Amygdala (tissue), 56 donors: ENCODE results near the gene SEZ6.

Source experiments
- DNase-seq, 56 donors: peaks; one replicate each; lab custom pipeline; 2025; lab: John Stamatoyannopoulos, UW

SEZ6 gene

GRCh38 chr17:28983286-28984230 is 22.3 kb downstream of the SEZ6 start:
- peak in 26 of 56 donors; percentile 3 to 80 (median 33) for DNase-seq

- no peak for DNase-seq
These were observed 23.6 kb downstream of the SEZ6 start for GRCh38 chr17:28982131-28982793.

GRCh38 chr17:28978356-28978964 is 27.4 kb downstream of the SEZ6 start:
- DNase-seq: no peak

DNA sequence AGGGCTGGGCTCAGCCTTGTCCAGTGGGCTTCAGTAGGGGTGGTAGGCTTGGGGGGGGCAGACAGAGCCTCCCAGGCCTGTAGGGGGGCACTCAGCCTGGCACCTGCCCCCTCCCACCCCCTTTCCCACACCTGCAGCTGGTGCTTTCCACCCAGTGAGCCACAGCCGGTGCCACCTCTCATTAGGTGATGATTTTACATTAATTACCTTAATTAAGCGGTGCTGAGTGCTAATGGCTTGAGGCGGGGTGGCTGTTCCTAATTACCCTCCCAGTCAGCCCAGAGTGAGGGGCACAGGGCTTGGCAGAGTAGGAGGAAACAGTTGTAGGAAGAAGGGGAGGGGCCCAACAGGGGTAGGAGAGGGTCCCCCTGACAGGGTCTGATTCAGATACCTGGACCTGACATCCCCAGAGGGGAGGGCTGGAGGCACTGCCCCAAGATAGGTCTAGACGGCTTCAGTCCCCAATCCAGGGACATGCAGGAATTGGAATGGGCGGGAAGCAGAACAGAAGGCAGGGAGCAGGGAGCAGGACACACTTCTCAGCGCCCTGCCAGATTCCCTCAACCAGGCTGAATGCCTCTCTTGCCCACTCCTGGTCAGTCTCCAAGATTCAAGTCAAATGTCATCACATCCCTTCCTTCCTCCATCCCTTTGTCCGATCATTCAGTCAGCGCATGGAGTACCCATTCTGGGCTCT is 28.0 kb downstream of the SEZ6 start:
- no peak for DNase-seq

DNA sequence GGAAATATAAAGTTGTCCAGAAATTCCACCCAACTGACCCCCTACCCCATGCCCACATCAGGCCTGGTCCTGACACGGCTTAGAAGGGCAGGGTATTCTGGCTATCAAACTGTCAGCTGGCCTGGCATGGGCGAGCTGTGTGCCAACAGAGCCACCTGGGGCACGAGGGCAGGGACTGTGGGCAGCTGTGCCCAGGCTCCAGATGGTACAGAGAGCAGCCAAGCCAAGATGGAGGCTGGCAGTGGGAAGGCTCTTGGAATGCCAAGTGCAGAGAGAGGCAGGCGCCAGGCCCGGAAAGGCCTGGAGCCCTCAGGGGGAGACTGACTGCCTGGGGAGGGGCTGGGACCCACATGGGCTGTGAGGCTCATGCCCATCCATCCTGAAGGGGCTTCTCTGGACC is 30.2 kb downstream of the SEZ6 start:
- peak in 10 of 56 donors; percentile 5 to 38 (median 20) for DNase-seq

GRCh38 chr17:28975031-28975430 is 30.8 kb downstream of the SEZ6 start:
- no peak for DNase-seq

DNA sequence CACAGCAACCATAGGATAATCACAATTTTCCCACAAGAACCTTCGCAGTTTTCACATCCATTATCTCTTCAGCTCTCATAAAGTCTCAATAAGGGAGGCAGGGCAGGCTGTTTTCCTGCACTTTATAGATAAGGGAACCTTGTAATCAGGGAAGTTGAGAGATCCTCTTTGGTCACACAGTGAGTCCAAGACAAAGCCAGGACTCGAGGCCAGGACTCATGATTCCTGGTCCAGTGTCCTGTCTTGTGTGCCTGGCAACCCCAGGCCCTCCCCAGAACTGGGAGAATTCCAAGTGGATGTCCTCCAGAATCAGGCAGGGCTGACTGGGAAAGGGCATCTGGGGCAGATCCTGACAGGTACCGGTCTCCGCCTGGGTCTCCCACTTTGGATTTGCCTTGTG is 31.4 kb downstream of the SEZ6 start:
- DNase-seq: no peak

- peak in 18 of 56 donors; percentile 8 to 53 (median 31) for DNase-seq
These were observed 32.4 kb downstream of the SEZ6 start for GRCh38 chr17:28973425-28973824.

GRCh38 chr17:28972437-28972836 is 33.4 kb downstream of the SEZ6 start:
- DNase-seq: peak in 1 of 56 donors; percentile 8

DNA sequence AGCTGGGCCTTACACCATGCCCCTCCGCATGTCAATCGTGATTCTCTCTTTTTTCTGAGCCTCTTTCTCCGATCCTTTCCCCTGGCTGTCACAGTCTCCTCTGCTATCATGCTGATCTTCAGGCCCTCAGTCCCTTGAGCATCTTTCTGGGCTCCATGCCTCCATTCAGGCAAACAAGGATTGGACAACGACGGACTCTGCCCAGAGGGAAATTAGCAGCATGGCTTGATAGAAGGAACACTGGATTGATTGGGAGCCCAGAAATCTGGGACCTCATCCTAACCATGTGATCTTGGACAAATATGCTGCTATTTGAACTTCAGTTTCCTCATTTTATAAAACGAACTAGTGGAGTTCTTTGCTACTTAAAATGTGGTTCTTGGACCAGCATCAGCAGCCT is 35.0 kb downstream of the SEZ6 start:
- peak in 26 of 56 donors; percentile 6 to 64 (median 28) for DNase-seq

DNA sequence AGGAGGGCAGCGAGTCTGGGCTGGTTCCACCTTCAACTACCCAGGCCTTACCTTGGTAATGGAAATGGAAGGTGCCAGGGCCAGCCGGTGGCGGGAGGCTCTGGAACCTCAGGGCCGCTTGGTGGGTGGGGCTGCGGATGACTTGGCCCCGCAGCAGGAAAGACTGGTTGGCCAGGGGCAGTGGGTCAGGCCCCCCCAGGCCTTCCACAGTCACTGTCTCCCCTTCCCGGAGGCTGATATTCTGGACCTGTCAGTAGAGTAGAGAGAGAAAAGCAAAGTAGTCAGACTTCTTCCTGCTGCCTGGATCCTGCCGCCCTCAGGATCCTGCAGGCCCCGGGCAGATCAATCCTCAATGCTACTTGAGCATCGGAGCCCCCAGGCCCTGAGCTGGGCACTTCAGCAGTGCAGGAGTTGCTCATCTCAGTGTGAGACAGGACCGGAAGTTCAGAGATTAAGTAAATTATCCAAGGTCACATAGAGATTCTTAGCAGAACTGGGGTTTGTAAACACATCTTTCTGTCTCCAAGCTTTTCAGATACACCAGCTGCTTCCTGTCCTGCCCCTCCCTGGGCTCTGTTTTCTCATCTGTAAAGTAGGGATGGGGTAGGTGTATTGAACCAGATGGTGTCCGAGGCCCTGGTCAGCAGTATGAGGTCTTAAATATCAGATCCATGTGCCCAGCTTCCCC is 36.0 kb downstream of the SEZ6 start:
- no peak for DNase-seq

GRCh38 chr17:28968914-28969295 is 36.9 kb downstream of the SEZ6 start:
- no peak for DNase-seq

GRCh38 chr17:28968231-28968913 is 37.5 kb downstream of the SEZ6 start:
- peak in 7 of 56 donors; percentile 19 to 42 (median 35) for DNase-seq

GRCh38 chr17:28967221-28968135 is 38.4 kb downstream of the SEZ6 start:
- peak in 12 of 56 donors; percentile 7 to 51 (median 26) for DNase-seq

DNA sequence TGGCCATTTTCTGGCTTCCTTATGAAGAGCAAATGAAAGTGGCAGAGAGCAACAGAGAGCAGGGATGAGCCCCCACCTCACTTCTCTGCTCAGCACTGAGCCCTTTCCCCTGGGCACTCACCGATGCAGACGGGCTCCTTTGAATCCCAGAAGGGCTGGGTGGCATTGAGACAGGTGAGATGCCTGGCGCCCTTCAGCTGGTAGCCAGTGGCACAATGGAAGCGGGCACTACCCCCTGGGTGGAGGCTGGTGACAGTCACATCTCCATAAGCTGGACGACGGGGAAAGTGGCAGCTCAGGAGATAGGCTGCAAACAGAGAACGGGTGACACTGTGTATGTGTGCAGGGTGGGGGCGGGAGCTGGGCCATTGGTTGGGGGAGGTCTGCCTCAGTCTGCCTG is 42.0 kb downstream of the SEZ6 start:
- DNase-seq: no peak

- DNase-seq: no peak
These were observed 42.7 kb downstream of the SEZ6 start for GRCh38 chr17:28963055-28963611.

DNA sequence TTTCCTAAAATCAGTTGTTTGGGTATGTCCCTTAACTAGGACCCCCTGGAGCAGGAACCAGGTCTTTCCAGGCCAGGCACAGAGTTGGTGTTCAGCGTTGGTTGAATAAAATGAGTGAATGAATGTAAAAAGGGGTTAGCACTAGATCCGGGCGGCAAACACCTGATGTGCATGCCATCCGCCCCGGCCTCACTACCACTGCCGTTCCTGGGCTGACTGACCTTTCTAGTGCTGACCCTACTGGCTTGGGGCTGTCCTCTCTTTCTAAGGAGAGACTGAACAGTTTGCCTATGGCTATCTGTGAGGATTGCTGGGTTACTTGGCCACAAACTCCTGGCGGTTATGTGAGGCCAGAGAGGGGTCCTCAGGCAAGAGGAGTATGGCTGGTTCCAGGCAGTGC is 44.4 kb downstream of the SEZ6 start:
- no peak for DNase-seq
